Mesothelial cell of epicardium (in vitro differentiated cells): Measurements from ENCODE around the gene LAMA2. TPM values are rescaled to one million over a fixed set of nuclear protein-coding genes. Genes with fewer than 3 reads are reported as not detected.

Experiments used
- DNase-seq, 2 experiments: peaks; one replicate each; pipeline ENCODE4 v3.0.0; 2021; ENCODE audit warnings: low spot score in 2 of 2; ENCODE audit not compliant: unreplicated experiment in 2 of 2
- H3K27ac Mint-ChIP-seq: 2 replicates; pipeline ENCODE4 v1.8.0; 2021; ENCODE audit warnings: mixed read lengths
- H3K27me3 Mint-ChIP-seq: 2 replicates; pipeline ENCODE4 v1.8.0; 2021; ENCODE audit warnings: low read depth, mixed read lengths
- H3K36me3 Mint-ChIP-seq: 2 replicates; pipeline ENCODE4 v1.8.0; 2021; ENCODE audit warnings: mixed read lengths
- H3K4me1 Mint-ChIP-seq: 2 replicates; pipeline ENCODE4 v1.8.0; 2021; ENCODE audit warnings: mixed read lengths
- H3K4me3 Mint-ChIP-seq: 2 replicates; pipeline ENCODE4 v1.8.0; 2021; ENCODE audit warnings: mild to moderate bottlenecking, moderate library complexity, mixed read lengths
- H3K9me3 Mint-ChIP-seq: 2 replicates; pipeline ENCODE4 v1.8.0; 2021; ENCODE audit warnings: mixed read lengths
- total RNA-seq: library from RNA; stranded (reverse); gene quantifications from 3 replicates; pipeline ENCODE4 v1.2.1, GENCODE V29; 2021
- TF ChIP-seq, protein P1 (sequence below): fragments of 200-600 bp; sonication (generic); IDR thresholded peaks from one replicate; pipeline ENCODE4 v1.5.0; 2021; ENCODE audit warnings: antibody characterized with exemption; ENCODE audit not compliant: unreplicated experiment

The LAMA2 gene
- total RNA-seq, 1 donor from 2014 or later, result 63.2 TPM

DNA sequence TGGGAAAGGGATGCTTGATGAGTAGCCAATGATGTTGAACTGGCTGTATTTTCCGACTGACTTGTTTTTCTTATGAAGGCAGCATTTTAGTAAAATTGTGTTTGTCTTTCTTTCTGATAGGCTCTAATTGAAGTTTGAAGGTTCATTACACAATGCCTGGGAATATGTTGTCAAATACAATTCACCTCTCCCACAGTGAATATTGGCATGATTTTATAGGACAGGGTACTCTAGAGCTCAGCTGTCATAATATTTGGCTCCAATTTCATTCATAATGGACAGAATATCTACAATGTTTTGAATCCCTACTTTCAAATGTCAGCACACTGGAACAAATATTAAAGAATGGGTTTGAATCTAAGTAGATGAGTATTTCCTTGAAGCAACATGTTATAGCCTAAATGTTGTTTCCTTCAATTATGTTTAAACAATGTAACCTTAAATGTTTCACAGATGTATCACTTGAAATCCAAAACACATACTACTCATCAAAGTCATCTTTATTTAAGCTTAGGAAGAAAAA lies 81.4 kb downstream of the LAMA2 start:
- Mint-ChIP-seq H3K4me1 (peaks cover 11% of the 10 kb centered on the region), H3K36me3 (no peaks in the 10 kb centered on the region), H3K4me3 (no peak overlapping the region), H3K9me3 (no peaks in the 10 kb centered on the region), H3K27ac (no peak overlapping the region), H3K27me3 (peaks cover 3% of the 10 kb centered on the region)
- DNase-seq, result no peak
- TF ChIP-seq, protein P1, sequence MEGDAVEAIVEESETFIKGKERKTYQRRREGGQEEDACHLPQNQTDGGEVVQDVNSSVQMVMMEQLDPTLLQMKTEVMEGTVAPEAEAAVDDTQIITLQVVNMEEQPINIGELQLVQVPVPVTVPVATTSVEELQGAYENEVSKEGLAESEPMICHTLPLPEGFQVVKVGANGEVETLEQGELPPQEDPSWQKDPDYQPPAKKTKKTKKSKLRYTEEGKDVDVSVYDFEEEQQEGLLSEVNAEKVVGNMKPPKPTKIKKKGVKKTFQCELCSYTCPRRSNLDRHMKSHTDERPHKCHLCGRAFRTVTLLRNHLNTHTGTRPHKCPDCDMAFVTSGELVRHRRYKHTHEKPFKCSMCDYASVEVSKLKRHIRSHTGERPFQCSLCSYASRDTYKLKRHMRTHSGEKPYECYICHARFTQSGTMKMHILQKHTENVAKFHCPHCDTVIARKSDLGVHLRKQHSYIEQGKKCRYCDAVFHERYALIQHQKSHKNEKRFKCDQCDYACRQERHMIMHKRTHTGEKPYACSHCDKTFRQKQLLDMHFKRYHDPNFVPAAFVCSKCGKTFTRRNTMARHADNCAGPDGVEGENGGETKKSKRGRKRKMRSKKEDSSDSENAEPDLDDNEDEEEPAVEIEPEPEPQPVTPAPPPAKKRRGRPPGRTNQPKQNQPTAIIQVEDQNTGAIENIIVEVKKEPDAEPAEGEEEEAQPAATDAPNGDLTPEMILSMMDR, result no peak

DNA sequence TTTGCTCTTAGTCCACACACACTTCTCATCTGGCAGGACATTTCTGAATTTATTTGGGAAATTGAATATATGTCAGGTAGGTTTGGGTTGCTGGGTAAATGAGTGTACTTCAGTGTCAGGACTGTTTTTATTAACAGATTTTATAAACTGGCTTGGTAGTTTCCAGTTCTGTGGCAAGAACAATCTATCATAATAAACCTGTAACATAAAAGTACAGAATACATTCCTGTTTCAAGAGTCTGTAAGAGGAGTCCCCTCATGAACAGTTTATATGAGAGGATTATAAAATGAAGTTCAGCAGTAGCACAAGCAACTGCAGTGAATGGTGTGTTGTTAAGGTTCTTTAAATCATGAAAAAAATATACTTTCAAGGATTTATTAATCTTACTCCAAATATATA lies 81.8 kb downstream of the LAMA2 start:
- no peak for DNase-seq
- Mint-ChIP-seq H3K36me3 (no peaks in the 10 kb centered on the region), H3K27me3 (no peaks in the 10 kb centered on the region), H3K27ac (no peak overlapping the region), H3K4me3 (no peak overlapping the region), H3K9me3 (no peaks in the 10 kb centered on the region), H3K4me1 (peaks cover 11% of the 10 kb centered on the region)
- TF ChIP-seq, protein P1, result no peak

DNA sequence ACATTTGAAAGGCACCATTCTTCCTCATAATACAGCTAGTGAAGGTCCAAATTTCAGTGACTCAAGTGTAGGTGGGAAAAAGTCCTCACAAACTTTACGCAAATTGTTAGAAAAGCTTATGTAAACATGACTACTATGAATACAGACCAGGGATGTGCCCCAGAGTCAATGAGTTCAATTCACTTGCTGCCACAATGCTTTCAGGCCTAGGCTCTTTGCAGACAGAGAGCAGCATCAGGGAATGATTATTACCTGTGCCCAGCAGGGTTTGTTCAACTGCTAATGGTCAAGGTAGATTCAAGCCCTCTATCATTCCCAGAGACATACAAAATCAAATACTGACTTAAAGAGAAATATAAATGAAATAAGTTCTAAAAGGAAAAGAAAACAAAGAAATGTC lies 84.0 kb downstream of the LAMA2 start:
- H3K9me3 Mint-ChIP-seq, result no peaks in the 10 kb centered on the region
- H3K27me3 Mint-ChIP-seq, result no peaks in the 10 kb centered on the region
- H3K36me3 Mint-ChIP-seq, result no peaks in the 10 kb centered on the region
- no peak overlapping the region for H3K4me3 Mint-ChIP-seq
- no peak overlapping the region for H3K27ac Mint-ChIP-seq
- TF ChIP-seq, protein P1, result no peak
- peaks cover 11% of the 10 kb centered on the region for H3K4me1 Mint-ChIP-seq
- DNase-seq, result no peak

DNA sequence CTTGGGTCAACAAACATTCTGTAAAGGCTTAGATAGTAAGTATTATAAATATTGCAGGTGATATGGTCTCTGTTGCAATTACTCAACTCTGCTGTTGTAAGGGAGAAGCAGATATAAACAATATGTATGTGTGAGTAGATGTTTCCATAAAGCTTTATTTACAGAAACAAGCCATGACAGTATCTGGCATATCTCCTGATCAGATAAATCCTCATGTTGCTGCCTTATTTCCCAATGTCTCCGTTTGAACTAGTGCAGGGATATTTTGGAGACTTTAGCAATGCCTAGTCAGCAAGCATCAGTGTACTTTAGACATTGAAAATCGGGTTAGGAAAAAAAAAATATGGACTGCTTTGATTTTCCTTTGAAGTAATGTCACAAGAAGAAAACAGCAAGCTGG lies 96.1 kb downstream of the LAMA2 start:
- TF ChIP-seq, protein P1, result no peak
- Mint-ChIP-seq H3K4me1 (no peaks in the 10 kb centered on the region), H3K27ac (no peak overlapping the region), H3K9me3 (peaks cover 3% of the 10 kb centered on the region), H3K27me3 (no peaks in the 10 kb centered on the region), H3K4me3 (no peak overlapping the region), H3K36me3 (peaks cover 2% of the 10 kb centered on the region)
- DNase-seq, result no peak

DNA sequence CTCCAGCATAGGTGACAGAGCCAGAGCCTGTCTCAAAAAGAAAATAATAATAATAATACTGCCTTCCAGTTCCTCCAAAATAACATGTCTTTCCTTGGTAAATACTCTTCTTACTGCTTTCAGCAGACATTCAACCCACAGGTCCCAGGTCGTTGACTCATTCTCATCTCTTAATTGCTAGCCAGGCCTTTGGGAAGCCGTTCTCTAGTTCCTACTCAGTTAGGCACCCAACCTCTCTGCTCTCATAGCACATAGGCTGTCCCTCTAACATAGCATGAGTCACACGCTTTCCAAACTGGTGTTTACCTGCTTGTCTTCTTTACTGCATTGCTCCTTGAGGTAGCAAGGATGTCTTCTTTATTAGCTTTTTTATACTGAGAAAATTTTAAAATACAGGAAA lies 98.8 kb downstream of the LAMA2 start:
- H3K36me3 Mint-ChIP-seq, result peaks cover 2% of the 10 kb centered on the region
- no peak for DNase-seq
- H3K4me3 Mint-ChIP-seq, result no peak overlapping the region
- no peaks in the 10 kb centered on the region for H3K27me3 Mint-ChIP-seq
- peaks cover 3% of the 10 kb centered on the region for H3K9me3 Mint-ChIP-seq
- TF ChIP-seq, protein P1, result no peak
- no peak overlapping the region for H3K27ac Mint-ChIP-seq
- H3K4me1 Mint-ChIP-seq, result no peaks in the 10 kb centered on the region

DNA sequence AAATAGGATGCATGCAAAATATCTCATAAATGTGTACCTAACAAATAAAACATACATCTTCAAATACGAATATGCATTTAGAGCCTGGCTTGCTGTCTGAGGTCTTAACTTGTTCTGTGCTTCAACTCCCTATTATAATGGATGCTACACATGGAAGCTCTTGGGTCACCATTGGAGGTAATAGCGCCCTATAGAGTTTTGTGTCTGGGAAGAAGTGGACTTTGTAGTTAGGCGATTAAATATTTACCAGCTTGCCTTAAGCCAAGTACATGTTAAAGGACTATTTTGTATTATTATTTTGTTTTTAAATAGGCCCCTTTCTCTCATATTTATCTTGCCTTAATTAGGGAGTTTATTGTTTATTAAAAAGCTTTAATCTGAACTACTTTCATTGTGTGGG lies 107.4 kb downstream of the LAMA2 start:
- Mint-ChIP-seq H3K27ac (no peak overlapping the region), H3K4me1 (no peaks in the 10 kb centered on the region), H3K27me3 (no peaks in the 10 kb centered on the region), H3K36me3 (no peaks in the 10 kb centered on the region), H3K9me3 (no peaks in the 10 kb centered on the region), H3K4me3 (no peak overlapping the region)
- DNase-seq, result no peak
- TF ChIP-seq, protein P1, result no peak
